HPDE6-E6E7 (cell line): ENCODE measurements around the gene CMTM4.
"Not testable (repeated sequence)": the region's sequence is repeated elsewhere in the genome, so short reads cannot be mapped to it uniquely, and the experiment has no call there.

Experiments
- DNase-seq: peaks from one replicate; pipeline ENCODE4 v3.0.0; 2011; ENCODE audit warnings: missing footprints; ENCODE audit errors: extremely low spot score

CMTM4 gene

GRCh38 chr16:66705790-66706505 is 9.4 kb upstream of the CMTM4 start:
- no peak for DNase-seq

- no peak for DNase-seq
These were observed 7.1 kb upstream of the CMTM4 start for GRCh38 chr16:66703406-66704215.

GRCh38 chr16:66701516-66701915 is 5.0 kb upstream of the CMTM4 start:
- DNase-seq, result no peak

- no peak for DNase-seq
These were observed 4.5 kb upstream of the CMTM4 start for GRCh38 chr16:66701026-66701425.

- no peak for DNase-seq
These were observed 3.4 kb upstream of the CMTM4 start for GRCh38 chr16:66699898-66700297.

GRCh38 chr16:66698046-66698445 is 1.5 kb upstream of the CMTM4 start:
- DNase-seq, result no peak

GRCh38 chr16:66695935-66696668 is 441 bp downstream of the CMTM4 start:
- DNase-seq, result peak; percentile 72

GRCh38 chr16:66695471-66695934 is 1.0 kb downstream of the CMTM4 start:
- DNase-seq, result no peak

GRCh38 chr16:66693149-66693548 is 3.4 kb downstream of the CMTM4 start:
- DNase-seq, result no peak

- DNase-seq, result no peak
These were observed 4.2 kb downstream of the CMTM4 start for GRCh38 chr16:66692341-66692740.

GRCh38 chr16:66691234-66691633 is 5.3 kb downstream of the CMTM4 start:
- no peak for DNase-seq

GRCh38 chr16:66690106-66690847 is 6.3 kb downstream of the CMTM4 start:
- no peak for DNase-seq

GRCh38 chr16:66689282-66689681 is 7.3 kb downstream of the CMTM4 start:
- DNase-seq, result no peak

GRCh38 chr16:66687906-66688625 is 8.5 kb downstream of the CMTM4 start:
- no peak for DNase-seq

GRCh38 chr16:66685501-66686115 is 10.9 kb downstream of the CMTM4 start:
- not testable (repeated sequence) for DNase-seq

- DNase-seq, result no peak
These were observed 14.3 kb downstream of the CMTM4 start for GRCh38 chr16:66682271-66682670.

GRCh38 chr16:66681676-66682075 is 14.9 kb downstream of the CMTM4 start:
- peak; percentile 48 for DNase-seq

- no peak for DNase-seq
These were observed 18.2 kb downstream of the CMTM4 start for GRCh38 chr16:66678337-66678736.

GRCh38 chr16:66677836-66678235 is 18.7 kb downstream of the CMTM4 start:
- DNase-seq, result no peak

GRCh38 chr16:66677179-66677578 is 19.4 kb downstream of the CMTM4 start:
- no peak for DNase-seq

GRCh38 chr16:66676599-66676998 is 19.9 kb downstream of the CMTM4 start:
- DNase-seq, result no peak
